HG02943 (cell line): ENCODE results near the gene ATP6V0C.

Experiments
- ATAC-seq: cut with Tn5 transposase; IDR thresholded peaks from one replicate; pipeline ENCODE4 v1.9.1; 2021; ENCODE audit warnings: mild to moderate bottlenecking, low read depth, moderate library complexity; ENCODE audit not compliant: unreplicated experiment

The ATP6V0C gene

DNA sequence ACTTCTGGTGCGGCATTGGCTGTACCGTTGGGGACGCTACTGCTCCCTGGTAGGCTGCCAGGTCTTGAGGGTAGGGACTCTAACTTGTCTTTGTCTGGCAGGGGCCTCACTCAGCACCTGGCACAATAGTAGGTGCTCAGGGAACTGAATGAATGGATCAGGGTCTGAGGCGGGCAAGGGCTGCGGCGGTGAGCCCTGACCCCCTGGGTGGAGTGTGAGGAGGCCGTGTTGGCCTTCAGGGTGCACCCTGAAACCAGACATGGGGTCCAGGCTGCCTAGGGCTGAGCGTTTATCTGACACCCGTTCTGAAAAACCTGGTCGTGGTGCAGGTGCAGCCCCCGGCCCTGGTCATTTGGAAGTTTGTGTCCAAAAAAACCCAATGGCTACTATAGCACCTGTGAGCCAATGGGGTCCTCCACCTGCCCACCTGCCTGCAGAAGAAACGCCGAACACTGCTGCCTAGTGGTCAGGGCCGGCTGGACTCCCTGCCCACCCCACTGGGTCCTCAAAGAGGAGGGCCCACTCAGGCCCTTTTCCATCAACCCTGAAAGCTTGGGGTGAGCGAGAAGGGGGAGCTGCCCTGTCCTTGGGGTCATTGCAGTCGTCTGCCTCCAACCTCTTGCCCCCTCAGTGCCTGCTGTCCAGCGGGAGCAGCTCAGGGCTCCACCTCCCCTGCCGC lies 4.9 kb upstream of the ATP6V0C start:
- no peak for ATAC-seq

DNA sequence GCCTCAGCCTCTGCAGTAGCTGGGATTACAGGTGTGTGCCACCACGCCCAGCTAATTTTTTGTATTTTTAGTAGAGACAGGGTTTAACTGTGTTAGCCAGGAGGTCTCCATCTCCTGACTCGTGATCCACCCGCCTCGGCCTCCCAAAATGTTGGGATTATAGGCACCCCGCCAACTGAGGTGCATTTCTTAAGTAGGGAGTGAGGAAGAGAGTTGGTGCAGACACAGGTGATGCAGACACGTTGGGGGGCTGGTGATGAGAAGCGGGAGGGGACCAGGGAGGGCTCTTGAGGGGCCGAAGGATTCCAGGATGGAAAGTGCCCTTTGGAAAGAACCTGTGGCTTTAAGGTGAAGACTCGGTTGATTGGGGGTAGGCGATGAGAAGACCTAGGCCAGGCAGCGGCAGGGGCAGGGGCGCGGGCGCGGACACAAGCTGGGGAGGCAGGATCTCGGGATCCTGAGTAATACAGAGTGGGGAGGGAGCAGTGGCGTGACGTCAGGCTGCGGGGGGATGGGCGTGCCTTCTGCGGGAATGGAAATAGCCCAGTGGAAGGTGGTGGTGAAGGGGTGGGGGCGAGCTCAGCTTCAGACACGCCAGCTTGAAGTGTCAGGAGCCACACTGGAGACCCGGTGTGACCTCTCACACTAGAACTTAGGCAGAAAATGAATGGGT lies 2.5 kb upstream of the ATP6V0C start:
- no peak for ATAC-seq

DNA sequence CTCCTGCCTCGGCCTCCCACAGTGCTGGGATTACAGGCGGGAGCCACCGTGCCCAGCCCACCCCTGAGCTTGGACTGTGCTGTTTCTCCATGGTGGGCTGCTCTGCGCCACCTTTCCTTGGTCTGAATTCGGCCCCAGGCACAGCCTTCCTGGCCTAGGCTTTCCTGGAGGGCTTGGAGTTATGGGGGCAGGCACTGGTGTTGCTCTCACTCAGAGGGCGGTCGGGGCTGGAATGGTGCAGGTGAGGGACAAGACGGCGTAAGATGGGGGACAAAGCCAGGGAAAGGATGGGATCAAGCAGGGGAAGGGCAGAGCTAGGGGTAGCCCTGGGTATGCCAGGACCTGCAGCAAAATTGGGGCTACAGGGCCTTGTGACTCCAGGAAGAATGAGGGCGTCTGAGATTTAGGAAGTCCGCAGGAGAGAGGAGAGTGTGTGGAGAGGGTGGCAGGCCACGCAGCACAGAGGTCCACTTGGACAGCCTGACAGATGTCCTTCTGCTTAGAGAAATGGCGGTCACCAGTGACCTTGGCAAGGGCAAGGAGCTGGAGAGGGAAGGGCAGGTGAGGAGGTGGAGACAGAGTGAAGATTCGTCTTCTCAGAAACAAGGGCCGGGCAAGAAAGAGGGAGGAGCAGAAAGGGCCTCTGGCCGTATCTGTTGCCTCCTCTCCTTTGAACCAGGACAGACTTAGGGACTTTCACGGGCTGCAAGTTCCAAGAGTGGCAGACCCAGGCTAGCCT lies 1.6 kb upstream of the ATP6V0C start:
- ATAC-seq, result no peak

DNA sequence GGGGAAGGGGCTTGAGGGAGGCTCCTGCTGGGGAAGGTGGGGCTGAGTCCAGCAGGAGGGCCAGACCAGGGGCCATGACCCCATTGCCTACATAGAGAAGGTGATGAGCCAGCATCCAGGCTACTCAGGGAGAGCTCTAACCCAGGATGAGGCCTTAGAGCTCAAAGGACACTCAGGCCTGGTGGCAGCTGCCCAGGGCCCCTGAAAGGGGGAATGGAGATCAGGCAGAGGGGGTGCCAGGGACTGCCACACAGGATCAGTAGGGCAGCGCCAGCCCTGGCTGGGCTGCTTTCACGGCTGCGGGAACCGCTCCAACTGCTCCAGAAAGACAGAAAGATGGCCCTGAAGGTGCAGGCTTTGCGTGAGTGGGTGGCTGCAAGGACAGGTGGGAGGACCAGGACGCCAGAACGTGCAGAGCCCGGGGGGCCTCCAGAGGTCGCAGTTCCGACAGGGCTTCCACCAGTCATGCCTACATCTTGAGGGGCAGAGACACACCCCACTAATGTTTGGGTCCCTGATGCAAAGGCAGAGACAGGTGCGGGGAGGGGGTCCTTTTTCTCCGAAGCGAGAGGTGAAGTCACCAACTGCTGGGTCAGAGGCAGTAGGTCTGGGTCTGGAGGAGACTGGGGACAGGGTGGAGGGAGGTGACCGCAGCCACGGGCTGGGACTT lies 882 bp upstream of the ATP6V0C start:
- ATAC-seq, result peak; percentile 4

- no peak for ATAC-seq
These were observed 804 bp downstream of the ATP6V0C start for GRCh38 chr16:2514333-2515179.

GRCh38 chr16:2515180-2515851 lies 1.6 kb downstream of the ATP6V0C start:
- no peak for ATAC-seq

DNA sequence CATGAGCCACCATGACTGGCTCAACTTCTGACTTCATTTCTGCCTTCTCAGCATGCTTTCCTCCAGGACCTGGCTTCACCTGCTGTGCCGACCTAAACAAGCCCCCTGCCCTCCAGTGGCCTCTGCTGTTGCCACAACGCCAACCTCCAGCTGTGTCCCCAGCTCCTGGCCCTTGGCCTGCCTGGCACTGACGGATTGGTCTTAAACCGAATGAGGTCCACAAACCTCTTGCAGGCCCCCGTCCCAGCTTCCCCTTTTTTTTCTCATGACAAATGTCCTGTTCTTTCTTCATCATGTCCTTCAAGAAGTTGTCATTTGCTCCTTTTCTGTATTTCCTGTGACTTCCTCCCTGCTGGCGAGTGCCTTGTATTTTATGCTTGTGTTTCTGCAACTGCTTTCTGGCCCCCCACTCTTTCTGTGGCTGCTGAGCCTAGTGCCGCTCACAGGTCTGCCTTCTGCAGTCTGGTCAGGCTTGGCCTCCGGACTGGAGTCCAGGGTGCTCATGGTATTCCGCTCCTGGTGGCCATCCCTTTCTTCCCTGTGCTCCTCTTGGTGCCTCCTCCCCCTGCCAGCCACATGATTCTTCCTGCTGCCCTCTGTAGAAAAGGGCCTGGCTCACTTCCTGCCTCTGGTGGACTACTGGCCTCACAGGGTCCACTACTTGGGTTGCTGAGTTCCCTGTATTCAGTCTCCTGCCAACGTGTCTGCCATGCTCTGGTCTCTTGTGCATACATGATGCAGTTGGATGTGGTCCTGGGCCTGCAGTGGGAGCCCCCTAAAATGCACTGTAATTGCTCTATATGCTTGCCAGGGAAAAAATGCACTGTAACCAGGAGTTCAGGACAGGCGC lies 2.9 kb downstream of the ATP6V0C start:
- ATAC-seq, result no peak

- ATAC-seq, result no peak
These were observed 4.3 kb downstream of the ATP6V0C start for GRCh38 chr16:2517954-2518605.

GRCh38 chr16:2518823-2519710 lies 5.3 kb downstream of the ATP6V0C start:
- no peak for ATAC-seq

- ATAC-seq, result no peak
These were observed 5.9 kb downstream of the ATP6V0C start for GRCh38 chr16:2519711-2520080.

- ATAC-seq, result no peak
These were observed 6.5 kb downstream of the ATP6V0C start, which contains the start of gene AMDHD2 for GRCh38 chr16:2520097-2520783. Gene AMDHD2 (plus strand): TSS chr16:2520371. CDS start chr16:2520459, 88 bp downstream.

DNA sequence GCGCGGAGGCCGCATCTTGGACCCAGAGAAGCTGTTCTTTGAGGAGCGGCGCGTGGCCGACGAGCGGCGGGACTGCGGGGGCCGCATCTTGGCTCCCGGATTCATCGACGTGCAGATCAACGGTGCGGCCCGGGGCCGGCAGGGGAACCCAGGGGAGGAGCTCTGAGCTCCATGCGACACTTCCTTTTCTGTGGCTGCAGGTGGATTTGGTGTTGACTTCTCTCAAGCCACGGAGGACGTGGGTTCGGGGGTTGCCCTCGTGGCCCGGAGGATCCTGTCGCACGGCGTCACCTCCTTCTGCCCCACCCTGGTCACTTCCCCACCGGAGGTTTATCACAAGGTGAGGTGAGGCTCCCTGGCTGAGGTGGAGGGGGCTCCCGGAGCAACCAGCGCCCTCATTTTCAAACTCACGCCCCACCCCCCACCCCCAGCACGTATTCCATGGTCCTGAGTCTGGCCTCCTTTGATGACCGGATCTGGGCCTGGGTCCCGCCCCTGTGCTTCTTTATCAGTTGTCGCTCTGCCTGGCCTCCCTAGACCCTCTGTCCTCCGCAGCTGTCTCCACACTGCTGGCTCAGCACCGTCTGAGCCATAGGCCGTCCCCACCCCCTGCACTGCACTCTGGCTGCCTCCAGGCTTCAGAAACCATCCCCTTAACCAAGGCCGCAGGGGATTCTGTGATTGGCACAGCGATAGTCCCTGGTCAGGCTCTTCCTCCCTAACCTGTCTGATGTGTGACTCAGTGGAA lies 7.2 kb downstream of the ATP6V0C start:
- no peak for ATAC-seq

GRCh38 chr16:2523801-2524231 lies 10.1 kb downstream of the ATP6V0C start:
- no peak for ATAC-seq

DNA sequence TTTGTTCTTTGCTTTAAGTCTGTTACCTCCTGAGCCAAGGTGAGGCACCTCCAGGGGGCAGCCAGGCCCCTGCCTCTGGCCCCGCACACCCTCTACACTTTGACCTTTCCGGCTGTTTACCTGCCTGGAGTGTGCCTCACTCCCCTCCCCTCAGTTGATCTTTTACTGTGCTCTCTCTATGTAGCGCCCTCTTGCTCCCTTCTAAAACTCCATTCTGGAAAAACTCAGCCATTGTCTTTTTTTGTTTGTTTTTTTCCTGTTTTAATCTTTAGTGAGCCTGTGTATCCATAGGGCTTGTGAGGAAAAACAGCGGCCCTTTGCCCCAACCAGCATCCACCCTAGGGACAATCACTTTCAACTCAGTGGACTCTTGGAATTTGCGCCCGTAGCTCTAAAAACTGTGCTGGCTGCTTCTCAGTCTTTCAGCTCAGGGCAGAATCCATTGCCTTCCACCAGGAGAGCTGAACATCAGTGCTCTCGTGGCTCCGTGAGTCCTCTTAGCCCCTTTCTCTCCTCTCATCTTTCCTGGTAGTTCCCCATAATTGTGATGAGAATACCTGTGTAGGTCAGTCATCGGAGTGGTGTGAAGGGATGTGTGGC lies 10.7 kb downstream of the ATP6V0C start:
- ATAC-seq, result no peak

- no peak for ATAC-seq
These were observed 12.4 kb downstream of the ATP6V0C start for GRCh38 chr16:2526135-2526534.
